Spleen (tissue), 13 donors: ENCODE measurements around the gene NDRG4. TPM values are rescaled to one million over a fixed set of nuclear protein-coding genes. Genes with fewer than 3 reads are reported as not detected.
A peak's percentile ranks its signal among the peaks of the same experiment; 100 is the strongest.

ENCODE experiments used
- DNase-seq: peaks from one replicate; pipeline ENCODE4 v3.0.0-alpha.2; 2020
- H3K27ac ChIP-seq, 8 donors: fragments of 200-600 bp; sonication (generic) in 7 of 8; 1 replicate in 4 of 8; 2 replicates in 4 of 8; pipeline versions ENCODE4 v1.5.0 to v1.8.0; 2016 to 2021; ENCODE audit warnings: inconsistent platforms in 4 of 8, mild to moderate bottlenecking in 4 of 8, moderate library complexity in 1 of 8
- H3K27me3 ChIP-seq, 7 donors: fragments of 200-600 bp; sonication (generic) in 6 of 7; replicated peaks in 1 of 7; 1 replicate in 4 of 7; 2 replicates in 3 of 7; pipeline versions ENCODE4 v1.5.0 to v1.8.0; 2016 to 2021; ENCODE audit warnings: inconsistent platforms in 3 of 7, mild to moderate bottlenecking in 1 of 7
- H3K36me3 ChIP-seq, 6 donors: fragments of 200-600 bp; sonication (generic) in 5 of 6; 1 replicate in 4 of 6; 2 replicates in 2 of 6; pipeline versions ENCODE4 v1.5.0 to v1.8.0; 2016 to 2021; ENCODE audit warnings: inconsistent platforms in 2 of 6
- H3K4me1 ChIP-seq, 6 donors: fragments of 200-600 bp; sonication (generic) in 5 of 6; 1 replicate in 3 of 6; 2 replicates in 3 of 6; pipeline versions ENCODE4 v1.5.0 to v1.8.0; 2016 to 2021; ENCODE audit warnings: inconsistent platforms in 3 of 6
- H3K4me3 ChIP-seq, 8 donors: fragments of 200-600 bp; sonication (generic) in 7 of 8; 1 replicate in 4 of 8; 2 replicates in 4 of 8; pipeline versions ENCODE4 v1.5.0 to v1.8.0; 2016 to 2021; ENCODE audit warnings: inconsistent platforms in 4 of 8, mild to moderate bottlenecking in 4 of 8, moderate library complexity in 2 of 8
- H3K9me3 ChIP-seq, 8 donors: fragments of 200-600 bp; sonication (generic) in 7 of 8; 1 replicate in 4 of 8; 2 replicates in 4 of 8; pipeline versions ENCODE4 v1.5.0 to v1.8.0; 2016 to 2021; ENCODE audit warnings: inconsistent platforms in 4 of 8
- CTCF ChIP-seq, 11 experiments: fragments of 200-600 bp in 7 of 11; fragments of 450-650 bp in 4 of 11; sonication (generic) in 4 of 11; IDR thresholded peaks in 8 of 11; conservative IDR thresholded peaks in 3 of 11; 1 replicate in 7 of 11; 2 replicates in 4 of 11; pipeline versions ENCODE4 v1.4.0 to v1.8.0; 2016 to 2021; ENCODE audit warnings: antibody characterized with exemption in 11 of 11, inconsistent platforms in 4 of 11, mild to moderate bottlenecking in 1 of 11
- POLR2A ChIP-seq, 3 donors: fragments of 450-650 bp; IDR thresholded peaks; one replicate each; pipeline ENCODE4 v1.5.1; 2017; ENCODE audit warnings: antibody characterized with exemption in 3 of 3, mild to moderate bottlenecking in 1 of 3
- POLR2AphosphoS5 ChIP-seq, 3 donors: sonication (generic); formaldehyde crosslinking; IDR thresholded peaks; one replicate each; pipeline ENCODE4 v1.5.1; 2017; ENCODE audit warnings: antibody characterized with exemption in 3 of 3
- WGBS, 5 donors: extraction: QIAGEN DNeasy Blood & Tissue Kit in 3 of 5; methylation state at CpG; one replicate each; pipeline versions ENCODE4 v1.1.5 to v1.1.7; 2013 to 2018; 5-methylcytosine and 5-hydroxymethylcytosine counted together
- intact Hi-C: fragments of 100-400 bp; cut with DNase I; formaldehyde crosslinking; loops from one replicate; pipeline ENCODE4 v1.15.0; 2023; ENCODE audit warnings: low total_unique reads
- long read RNA-seq, 2 donors: transcript quantifications; one replicate each; lab custom pipeline, GENCODE V29; 2026
- polyA plus RNA-seq, 3 donors: library from polyadenylated mRNA; stranded (reverse); fragments of 200-250 nt; gene quantifications; one replicate each; pipeline ENCODE4 v1.2.1, GENCODE V29; 2013
- total RNA-seq, 7 donors: library from RNA; depleted of rRNA in 3 of 7; stranded (reverse); fragments of >200 nt in 3 of 7; fragmentation: NEBNext Ultra II Directional in 4 of 7; extraction: Animal tissue kit (Norgen Biotek cat#: 25700) in 4 of 7; gene quantifications; one replicate each; pipeline versions ENCODE4 v1.1.0 to v1.2.1, GENCODE V29; 2016 to 2021
- donor health status: healthy with polysubstance abuse.
- donor health status: DM: no; HTN: no; CAD: no; lungs with moderate emphysema.
- donor health status: DM: no; HTN: no; CAD: no.
- donor health status: Bipolar disorder and iron deficiency.
- donor health status: healthy.
- donor health status: DM: no; HTN: no; CAD: no.
- donor health status: DM: yes; HTN: yes; CAD: no.

The NDRG4 gene
- total RNA-seq = 100 to 1,000 TPM in 1 of 7 donors, 10 to 100 TPM in 6; 22.3 to 115 (median 70.2) TPM
- polyA plus RNA-seq = 10 to 100 TPM in 1 of 3 donors, 1 to 10 TPM in 2; 9.4 to 31.3 (median 9.6) TPM
- long read RNA-seq, donor 1, partial matches to known transcripts = 0 of 1 reads
- long read RNA-seq, donor 1, other reads (novel, unspliced or antisense) = 0 of 1 reads
- long read RNA-seq, donor 2, partial matches to known transcripts = 0 of 1 reads
- long read RNA-seq, donor 2, other reads (novel, unspliced or antisense) = 0 of 1 reads

GRCh38 chr16:58499615-58500351 is at the start of gene NDRG4:
TSS of gene NDRG4 (plus strand) at chr16:58500143. CDS start at chr16:58500249, 106 bp downstream.
- DNase-seq = peak; percentile 83
- peaks cover 13 to 40% (median 24%) of the 10 kb centered on the region in 6 donors for H3K4me1 ChIP-seq
- 25 to 49% (median 39%) methylated on average over 19 to 24 of the region's 24 CpGs for WGBS, 5 donors
- H3K4me3 ChIP-seq = peak within 1 kb of the TSS in 7 of 8 donors; percentile 23 to 68 (median 32)
- H3K27me3 ChIP-seq = peaks cover 5 to 52% (median 18%) of the 10 kb centered on the region in 7 donors
- no peak within 1 kb of the TSS for H3K27ac ChIP-seq
- H3K9me3 ChIP-seq = no peaks in the 10 kb centered on the region
- TF ChIP-seq CTCF (IDR thresholded peaks at IDR 0.05 in 8 of 11, conservative IDR thresholded peaks at IDR 0.05 in 3 of 11) (no peak), POLR2AphosphoS5 (IDR thresholded peaks at IDR 0.05) (peak in 1 of 3 donors; percentile 18)
- intact Hi-C loops = no loop called here
- H3K36me3 ChIP-seq = peaks cover 0 to 8% (median 0%) of the 10 kb centered on the region in 6 donors

- Histone ChIP-seq H3K27ac (no peak overlapping the region), H3K4me3 (no peak overlapping the region), H3K9me3 (no peaks in the 10 kb centered on the region), H3K36me3 (no peaks in the 10 kb centered on the region), H3K27me3 (peaks cover 0 to 10% (median 0%) of the 10 kb centered on the region in 7 donors), H3K4me1 (peaks cover 0 to 17% (median under 1%) of the 10 kb centered on the region in 6 donors)
- 76 to 87% (median 79%) methylated on average over 7 of the region's 7 CpGs for WGBS, 5 donors
- intact Hi-C loops = no loop called here
- no peak for TF ChIP-seq CTCF (IDR thresholded peaks at IDR 0.05 in 8 of 11, conservative IDR thresholded peaks at IDR 0.05 in 3 of 11)
- no peak for TF ChIP-seq POLR2AphosphoS5 (IDR thresholded peaks at IDR 0.05)
- no peak for TF ChIP-seq POLR2A (IDR thresholded peaks at IDR 0.05)
- no peak for DNase-seq
Measured at GRCh38 chr16:58450590-58450989, 49.4 kb upstream of the NDRG4 start.

GRCh38 chr16:58451265-58451689 is 48.7 kb upstream of the NDRG4 start:
- intact Hi-C loops = no loop called here
- peaks cover 0 to 10% (median 0%) of the 10 kb centered on the region in 7 donors for H3K27me3 ChIP-seq
- no peak overlapping the region for H3K4me3 ChIP-seq
- no peaks in the 10 kb centered on the region for H3K9me3 ChIP-seq
- DNase-seq = peak; percentile 33
- H3K27ac ChIP-seq = no peak overlapping the region
- TF ChIP-seq CTCF (IDR thresholded peaks at IDR 0.05 in 8 of 11, conservative IDR thresholded peaks at IDR 0.05 in 3 of 11) = no peak
- no peak for TF ChIP-seq POLR2A (IDR thresholded peaks at IDR 0.05)
- no peak for TF ChIP-seq POLR2AphosphoS5 (IDR thresholded peaks at IDR 0.05)
- WGBS, 5 donors = 76 to 92% (median 85%) methylated on average over 3 of the region's 3 CpGs
- H3K36me3 ChIP-seq = no peaks in the 10 kb centered on the region
- H3K4me1 ChIP-seq = peaks cover 0 to 19% (median 2%) of the 10 kb centered on the region in 6 donors

GRCh38 chr16:58451945-58452401 is 48.0 kb upstream of the NDRG4 start:
- H3K27me3 ChIP-seq = peaks cover 0 to 10% (median 0%) of the 10 kb centered on the region in 7 donors
- 79 to 95% (median 89%) methylated on average over 1 of the region's 1 CpG for WGBS, 5 donors
- intact Hi-C loops = no loop called here
- no peaks in the 10 kb centered on the region for H3K9me3 ChIP-seq
- H3K27ac ChIP-seq = no peak overlapping the region
- peaks cover 0 to 26% (median 2%) of the 10 kb centered on the region in 6 donors for H3K4me1 ChIP-seq
- TF ChIP-seq CTCF (IDR thresholded peaks at IDR 0.05 in 8 of 11, conservative IDR thresholded peaks at IDR 0.05 in 3 of 11) = no peak
- no peak for TF ChIP-seq POLR2AphosphoS5 (IDR thresholded peaks at IDR 0.05)
- TF ChIP-seq POLR2A (IDR thresholded peaks at IDR 0.05) = no peak
- no peaks in the 10 kb centered on the region for H3K36me3 ChIP-seq
- DNase-seq = no peak
- H3K4me3 ChIP-seq = no peak overlapping the region
